GM03348 (cell line): ENCODE measurements around the gene FARP1.
A peak's percentile ranks its signal among the peaks of the same experiment; 100 is the strongest.
"Not testable (repeated sequence)": the region's sequence is repeated elsewhere in the genome, so short reads cannot be mapped to it uniquely, and the experiment has no call there.

Experiments used
- DNase-seq: peaks from one replicate; pipeline ENCODE4 v3.0.0; 2012; ENCODE audit warnings: low spot score

Gene FARP1

DNA sequence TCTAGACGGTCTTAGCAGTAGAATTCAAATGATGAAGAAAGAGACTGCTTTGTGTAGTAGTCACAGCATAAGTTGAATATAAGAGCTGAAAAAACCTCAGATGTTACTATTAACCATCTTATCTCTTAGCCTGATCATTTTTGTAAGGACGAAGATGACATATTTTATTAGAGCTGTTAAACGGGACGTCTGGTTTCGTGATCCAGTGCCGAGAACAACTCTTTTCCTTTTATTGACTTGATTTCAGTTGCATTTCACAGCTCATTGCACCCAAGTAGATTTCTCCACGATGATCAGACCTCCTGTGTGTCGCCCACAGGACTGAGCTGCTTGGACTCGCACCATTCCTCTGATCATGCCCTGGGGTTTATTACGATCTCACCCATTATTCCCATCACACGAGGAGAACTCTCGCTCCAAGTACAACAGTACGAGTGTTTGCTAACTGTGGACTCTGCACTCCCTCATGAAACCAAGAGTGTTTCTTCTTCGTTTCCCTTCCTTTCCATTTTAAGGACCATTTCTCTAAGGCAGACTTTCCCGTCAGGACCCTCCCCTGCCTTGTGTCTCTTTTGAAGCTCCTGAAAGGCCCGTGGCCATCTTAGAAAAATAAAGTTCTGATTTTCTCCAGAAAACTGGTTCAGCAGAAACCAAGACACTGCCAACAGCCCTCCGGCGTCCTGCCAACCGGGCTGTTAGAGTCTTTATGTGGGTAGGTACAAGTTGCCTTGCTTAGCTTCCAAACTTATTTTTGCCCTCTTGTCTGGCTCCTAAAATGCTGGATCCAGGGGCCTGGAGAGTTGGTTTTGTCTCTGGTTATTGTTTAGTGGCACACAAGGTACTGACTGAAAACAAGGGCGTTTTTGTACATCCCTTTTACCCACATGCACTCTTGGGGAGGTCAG, 82.4 kb downstream of the FARP1 start:
- DNase-seq: no peak

DNA sequence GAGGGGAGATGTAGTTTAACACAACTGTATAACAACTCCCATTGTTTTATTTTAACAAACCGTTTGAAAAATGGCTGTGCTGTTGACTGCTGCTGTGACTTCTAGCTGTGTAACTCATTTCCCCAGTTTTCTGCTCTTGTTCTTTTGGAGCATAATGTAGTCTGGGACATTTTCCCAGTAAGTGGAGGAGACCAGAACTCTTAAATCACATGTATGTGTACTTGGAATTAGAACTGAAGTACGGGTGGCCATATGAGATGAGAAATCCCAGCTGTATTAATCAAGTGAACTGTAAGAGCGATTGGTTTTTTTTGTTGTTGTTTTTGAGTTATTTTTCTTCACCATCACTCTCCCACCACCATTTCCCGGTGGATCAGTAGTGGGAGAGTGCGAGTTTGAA, 83.6 kb downstream of the FARP1 start:
- DNase-seq: no peak

DNA sequence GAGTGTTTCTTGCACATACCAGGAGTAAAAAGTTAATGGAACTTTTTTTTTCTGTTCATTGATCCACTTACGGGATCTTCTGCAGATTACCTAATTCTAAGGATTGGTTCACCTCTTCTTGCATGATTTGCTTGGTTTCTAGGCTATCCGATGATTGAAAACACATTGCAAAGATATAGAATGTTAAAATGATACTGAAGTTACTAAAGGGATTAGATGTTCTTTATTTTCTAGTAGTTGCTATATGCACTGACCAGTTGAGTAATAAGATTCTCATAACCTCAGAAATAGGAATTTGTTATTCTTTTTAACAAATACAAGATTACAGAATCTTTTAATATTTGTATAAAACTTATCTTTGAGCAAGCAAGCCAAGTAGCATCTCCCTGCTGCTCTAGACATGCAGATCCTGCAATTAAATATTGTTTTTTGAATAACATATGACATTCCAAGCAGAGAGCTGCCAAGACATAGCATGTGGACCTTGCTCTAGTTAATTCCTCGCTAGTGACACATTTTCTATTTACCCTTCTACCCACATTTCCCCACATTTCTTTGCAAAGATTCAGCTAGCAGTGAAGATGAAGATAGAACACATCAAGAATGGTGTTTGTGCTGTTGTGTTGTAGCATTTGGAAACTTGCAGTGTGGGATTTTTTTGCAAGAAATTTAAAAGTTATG, 85.9 kb downstream of the FARP1 start:
- DNase-seq: peak; percentile 81

DNA sequence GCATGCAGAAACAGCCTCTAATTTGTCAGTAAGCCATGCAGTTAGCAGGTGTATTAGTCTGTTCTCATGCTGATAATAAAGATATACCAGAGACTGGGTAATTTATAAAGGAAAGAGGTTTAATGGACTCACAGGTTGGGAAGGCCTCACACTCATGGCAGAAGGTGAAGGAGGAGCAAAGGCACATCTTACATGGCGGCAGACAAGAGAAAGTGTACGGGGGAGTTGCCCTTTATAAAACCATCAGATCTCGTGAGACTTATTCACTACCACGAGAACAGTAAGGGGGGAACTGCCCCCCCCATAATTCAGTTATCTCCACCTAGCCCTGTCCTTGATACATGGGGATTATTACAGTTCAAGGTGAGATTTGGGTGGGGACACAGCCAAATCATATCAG, 87.9 kb downstream of the FARP1 start:
- not testable (repeated sequence) for DNase-seq

DNA sequence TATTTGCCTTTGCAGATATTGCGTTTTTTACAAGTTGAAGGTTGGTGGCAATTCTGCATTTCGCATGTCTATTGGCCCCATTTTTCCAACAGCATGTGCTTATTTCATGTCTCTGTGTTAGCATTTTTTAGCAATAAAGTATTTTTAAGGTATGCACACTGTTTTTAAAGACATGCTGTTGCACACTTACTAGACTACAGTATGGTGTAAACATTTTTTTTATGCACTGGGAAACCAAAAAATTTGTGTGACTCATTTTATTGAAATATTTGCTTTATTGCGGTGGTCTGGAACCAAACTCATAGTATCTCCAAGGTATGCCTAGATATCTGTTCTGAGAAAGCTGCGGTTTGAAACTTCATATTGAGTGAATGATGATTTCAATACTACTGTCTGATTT, 89.6 kb downstream of the FARP1 start:
- DNase-seq: no peak

DNA sequence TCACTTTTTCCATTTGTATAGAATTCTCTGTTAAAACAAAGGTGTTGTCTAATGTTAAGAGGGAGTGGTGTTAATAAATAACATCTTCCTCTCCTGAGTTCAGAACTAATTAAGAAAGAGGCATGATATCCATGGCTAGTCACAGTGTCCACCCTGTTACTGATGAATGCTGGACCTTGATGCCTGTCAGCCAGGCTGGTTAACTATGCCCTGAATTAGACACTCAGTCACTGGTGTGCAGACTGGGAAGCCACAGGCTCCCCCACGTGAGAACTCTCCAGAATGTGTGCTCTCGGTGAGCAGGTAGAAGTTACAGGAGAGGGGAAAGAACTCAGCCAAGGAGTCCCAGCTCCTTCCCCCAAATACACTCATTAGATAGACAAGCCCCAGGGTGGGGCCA, 90.2 kb downstream of the FARP1 start:
- no peak for DNase-seq

DNA sequence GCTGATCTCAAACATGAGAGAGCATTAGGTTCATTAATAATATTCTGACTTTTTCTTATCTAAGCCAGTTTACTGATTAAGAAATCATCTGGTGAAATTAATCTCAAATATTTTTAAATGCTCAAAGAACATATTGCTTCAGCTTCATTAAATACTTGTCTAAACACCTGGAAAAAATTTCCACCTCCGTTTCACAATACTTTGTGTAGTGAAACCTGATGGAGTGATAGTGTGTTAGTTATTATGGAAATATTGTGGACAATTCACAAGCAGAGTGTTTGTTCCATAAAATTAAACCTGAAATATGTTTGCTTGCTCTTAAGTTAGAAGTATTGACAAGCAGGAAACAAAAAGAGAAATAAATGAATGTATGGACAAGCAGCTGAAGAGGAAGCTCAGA, 91.5 kb downstream of the FARP1 start:
- DNase-seq: no peak

DNA sequence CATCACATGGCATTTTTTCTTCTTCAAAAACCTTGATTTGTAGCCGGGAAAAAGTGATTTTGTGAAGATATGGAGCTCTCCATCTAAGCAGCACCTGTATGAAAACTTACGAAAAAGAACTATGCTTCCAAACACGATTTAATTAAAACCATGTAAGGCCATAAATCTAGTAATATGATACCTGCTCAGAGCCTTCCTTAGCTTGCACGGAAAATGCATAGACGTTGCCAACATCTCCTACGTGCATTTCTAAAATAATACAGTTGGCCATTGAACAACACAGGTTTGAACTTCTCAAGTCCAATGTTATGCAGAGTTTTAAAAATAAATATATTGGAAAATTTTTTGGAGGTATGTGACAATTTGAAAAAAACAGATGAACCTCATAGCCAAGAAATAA, 93.3 kb downstream of the FARP1 start:
- DNase-seq: no peak

DNA sequence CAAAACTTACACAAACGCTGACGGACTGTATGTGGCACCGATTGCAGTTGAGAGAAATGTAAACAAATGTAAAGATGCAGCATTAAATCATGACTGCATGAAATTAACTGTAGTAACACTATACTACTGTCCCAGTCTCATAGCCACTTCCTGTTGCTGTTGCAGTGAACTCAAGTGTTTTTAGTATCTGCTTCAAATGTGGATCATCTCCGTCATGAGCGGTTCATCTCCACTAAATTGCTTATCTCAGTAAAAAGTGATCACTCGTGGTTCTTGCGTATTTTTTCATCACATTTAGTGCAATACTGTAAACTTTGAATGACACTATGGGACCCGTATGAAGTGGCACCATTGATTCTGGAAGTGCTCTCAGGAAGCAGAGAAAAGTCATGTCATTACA, 94.4 kb downstream of the FARP1 start:
- no peak for DNase-seq

DNA sequence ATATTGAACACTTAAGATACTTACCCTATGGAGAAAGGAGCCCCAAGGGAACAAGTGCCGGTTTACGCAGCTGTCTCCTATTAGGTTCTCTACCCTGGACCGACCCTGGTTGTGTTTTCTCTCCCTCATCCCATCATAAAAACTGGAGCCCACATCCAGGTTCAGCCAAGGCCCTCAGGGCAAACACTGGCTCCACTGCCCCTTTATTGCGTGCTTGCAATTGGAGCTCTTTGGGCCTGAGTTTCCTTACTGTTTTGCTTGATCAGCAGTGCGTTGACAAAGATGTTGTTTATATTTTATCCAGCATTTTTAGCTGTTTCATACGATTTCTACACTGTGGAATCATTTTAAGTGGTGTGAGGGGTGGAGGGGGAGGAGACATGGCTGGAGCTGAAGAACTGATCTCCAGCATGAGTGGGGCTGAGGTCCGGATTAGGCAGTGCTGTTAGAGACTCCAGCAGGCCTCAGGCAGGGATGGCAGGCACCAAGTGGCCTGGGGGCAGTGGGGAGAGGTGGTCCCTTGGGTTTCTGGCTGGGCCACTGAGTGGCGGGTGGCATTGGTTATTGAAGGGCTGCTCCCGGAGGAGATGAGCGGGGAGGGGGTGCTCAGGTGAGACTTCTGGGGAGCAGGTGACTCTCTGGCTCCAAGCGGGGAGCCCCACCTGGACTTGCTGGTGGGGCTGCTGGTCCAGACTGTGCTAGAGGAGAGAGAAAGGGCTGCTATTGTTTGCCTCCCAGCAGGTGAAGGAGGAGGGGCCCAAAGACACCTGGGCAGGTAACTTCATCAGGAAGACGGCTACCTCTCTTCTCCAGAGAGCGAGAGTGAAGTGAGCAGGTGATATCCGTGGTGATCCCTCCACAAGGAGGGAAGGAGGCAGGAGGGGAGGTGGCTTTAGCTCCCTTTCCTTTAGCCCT, 96.5 kb downstream of the FARP1 start:
- no peak for DNase-seq

DNA sequence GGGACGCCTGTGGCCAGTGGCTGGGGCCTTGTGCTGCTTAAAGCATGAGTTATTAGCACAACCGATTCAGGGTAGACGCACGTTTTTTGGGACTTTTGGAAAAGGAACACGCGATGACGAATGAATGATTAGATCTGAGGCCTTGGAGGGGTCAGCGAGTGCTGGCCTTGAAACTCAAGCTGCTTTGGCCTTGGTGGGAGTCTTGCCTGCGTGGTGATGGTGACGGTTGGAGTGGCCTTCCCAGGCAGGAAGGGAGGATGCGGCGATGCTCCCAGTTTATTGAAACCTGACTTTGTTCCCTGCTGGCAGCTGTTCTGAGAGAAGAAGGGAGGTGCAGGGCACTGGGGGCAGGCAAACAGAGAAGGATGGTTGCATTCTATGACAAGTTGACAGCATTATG, 97.2 kb downstream of the FARP1 start:
- DNase-seq: no peak

DNA sequence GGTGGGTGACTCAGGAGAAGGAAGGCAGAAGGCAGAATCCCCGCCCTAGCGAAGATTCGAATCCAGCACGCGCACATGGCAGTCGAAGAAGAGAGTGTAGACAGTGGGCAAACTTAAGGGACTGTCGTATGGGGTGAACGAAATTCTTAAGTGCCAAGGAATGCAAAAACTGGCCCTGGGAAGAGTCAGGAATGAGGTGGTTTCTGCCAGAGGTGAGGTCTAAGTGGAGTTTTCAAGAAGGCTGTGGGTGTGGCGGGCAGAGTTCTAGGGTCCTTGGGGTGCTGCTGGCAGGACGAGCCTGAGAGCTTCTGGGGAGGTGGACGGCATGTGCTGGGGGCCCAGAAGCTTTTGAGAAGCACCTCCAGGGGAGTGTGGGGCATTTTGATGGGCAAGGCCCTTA, 98.1 kb downstream of the FARP1 start:
- no peak for DNase-seq

DNA sequence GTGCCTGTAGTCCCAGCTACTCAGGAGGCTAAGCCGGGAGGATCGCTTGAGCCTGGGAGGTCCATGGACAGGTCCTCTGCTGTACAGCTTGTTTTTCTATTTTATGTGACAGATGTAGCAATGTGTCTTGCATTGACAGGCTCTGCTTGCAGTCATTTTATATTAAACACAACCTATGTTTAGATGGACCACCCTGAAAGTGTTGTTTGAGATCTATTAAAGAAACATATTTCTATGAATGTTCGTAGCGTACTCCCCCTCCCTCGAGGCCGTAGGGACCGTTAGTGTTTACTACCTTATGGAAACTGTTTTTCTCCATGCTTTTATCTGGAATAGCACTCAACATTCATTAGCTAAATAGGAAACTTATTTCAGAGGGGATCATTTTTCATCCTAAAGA, 99.1 kb downstream of the FARP1 start:
- DNase-seq: no peak

DNA sequence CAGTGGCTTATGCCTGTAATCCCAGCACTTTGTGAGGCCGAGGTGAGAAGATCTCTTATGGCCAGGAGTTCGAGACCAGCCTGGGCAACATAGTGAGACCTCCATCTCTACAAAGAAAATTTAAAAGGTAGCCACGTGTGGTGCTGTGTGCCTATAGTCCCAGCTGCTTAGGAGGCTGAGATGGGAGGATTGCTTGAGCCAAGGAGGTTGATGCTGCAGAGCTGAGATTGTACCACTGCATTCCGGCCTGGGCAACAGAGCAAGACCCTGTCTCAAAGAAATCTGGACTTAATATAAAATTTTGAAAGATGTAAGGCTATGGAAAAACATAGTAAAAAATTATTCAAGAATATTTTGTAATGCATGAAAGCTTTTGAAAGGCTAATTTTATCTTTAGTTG, 99.5 kb downstream of the FARP1 start:
- DNase-seq: no peak

DNA sequence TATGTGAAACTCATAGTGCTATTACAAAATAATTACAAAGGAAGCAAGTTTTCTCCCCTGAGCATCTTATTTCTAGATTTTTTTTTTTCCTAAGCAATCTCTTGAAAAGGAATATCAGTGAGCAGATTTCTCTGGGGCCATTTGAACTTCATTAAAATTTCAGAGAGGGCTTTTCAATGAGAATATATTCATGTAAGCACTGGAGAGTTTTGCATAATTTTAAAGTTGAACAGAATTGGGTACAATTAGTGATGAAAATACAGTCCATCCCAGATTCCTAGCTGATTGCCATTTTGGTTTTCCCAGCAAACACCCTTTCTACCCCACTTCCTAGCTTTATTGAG, 101.0 kb downstream of the FARP1 start:
- DNase-seq: no peak

DNA sequence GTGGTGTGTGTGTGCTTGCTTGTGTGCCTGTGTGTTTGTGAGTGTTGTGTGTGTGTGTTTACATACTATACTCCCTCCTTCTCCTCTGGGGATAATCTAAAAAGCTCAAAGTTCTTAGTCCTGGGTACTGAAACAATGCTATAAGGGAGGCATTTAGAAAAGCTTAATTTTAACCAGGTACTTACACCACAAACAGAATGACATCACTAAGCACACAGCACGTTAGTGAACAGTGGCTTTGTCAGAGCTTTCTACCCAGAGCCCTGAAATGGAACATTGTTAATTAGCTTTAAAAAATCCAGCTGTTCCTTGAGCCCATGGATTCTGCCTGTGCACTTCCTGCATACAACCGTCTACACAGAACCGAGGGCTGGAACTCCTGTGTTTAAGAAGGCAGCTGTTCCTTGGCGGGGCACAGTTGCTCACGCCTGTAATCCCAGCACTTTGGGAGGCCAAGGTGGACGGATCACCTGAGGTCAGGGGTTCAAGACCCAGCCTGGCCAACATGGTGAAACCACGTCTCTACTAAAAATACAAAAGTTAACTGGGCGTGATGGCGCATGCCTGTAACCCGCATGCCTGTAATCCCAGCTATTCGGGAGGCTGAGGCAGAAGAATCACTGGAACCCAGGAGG, 103.8 kb downstream of the FARP1 start:
- DNase-seq: no peak

DNA sequence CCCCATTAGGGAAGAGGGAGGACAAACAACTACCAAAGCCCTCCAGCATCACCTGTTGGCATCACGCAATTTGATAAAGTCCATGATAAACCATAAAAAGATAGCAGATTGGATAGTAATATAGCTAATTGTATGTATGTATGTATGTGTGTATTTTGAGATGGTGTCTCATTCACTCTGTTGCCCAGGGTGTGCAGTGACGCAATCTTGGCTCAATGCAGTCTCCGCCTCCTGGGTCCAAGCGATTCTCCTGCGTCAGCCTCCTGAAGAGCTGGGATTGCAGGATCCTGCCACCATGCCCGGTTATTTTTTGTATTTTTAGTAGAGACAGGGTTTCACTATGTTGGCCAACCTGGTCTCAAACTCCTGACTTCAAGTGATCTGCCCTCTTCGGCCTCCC, 108.8 kb downstream of the FARP1 start:
- no peak for DNase-seq

DNA sequence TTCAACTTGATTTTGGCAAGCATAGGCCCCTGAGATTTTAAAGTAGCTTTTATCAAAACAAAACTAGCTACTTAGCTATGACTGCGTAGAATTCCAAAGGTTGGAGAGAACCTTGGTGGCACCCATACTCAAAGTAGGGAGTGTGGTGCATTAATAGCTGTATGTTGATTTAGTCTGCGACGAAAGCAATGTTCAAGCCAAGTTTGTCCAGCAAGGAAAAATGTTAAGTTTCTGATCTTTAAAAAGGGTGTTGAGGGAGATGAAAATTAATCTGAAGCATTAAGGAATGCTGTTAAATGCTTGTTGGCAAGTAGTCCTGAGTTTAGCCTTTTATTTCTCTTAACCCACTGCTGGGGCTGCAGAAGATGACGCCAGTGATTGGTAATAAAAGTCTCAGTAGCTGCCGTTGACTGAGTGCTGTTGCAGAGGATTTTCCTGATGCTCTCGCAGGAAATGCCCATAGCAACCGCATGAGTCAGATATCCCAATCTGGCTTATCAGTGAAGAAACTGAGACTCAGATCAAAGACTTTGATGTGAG, 110.1 kb downstream of the FARP1 start:
- peak; percentile 70 for DNase-seq

DNA sequence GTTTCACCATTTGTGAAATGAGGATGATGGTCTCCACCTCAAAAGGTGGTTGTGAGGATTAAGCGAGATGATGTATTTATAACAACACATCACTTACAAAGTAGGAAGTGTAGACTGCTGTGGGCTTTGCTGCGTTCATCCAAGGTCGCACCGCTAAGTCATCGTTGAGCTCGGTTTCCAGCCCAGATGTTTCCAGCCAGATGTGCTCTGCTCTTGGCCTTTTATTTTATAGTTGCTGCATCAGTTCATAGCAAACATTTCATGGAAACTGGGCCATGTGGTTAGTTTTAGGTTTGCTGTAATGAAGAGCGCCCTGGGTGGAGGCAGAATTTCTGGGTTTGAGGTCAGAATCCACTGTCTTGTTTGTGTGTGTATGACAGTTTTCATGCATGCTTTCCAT, 110.6 kb downstream of the FARP1 start:
- no peak for DNase-seq

DNA sequence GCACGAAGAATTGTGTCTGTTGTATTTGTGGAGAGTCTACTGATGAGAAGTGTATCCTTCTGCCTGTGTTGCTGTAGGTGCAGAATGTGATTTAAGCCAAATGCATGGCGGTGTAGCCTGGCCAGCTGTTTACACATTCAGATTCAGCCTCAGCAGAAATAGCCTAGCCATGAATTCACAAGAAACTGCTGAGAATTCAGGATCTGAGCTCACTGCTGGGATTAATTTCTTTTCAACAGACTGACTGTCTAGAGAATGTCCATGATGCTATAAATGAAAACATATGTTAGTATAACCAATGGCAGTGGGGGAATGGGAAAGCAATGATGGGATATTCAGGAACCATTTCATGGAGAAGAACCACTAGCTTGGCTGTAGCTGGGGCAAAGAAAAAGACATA, 111.6 kb downstream of the FARP1 start:
- peak; percentile 59 for DNase-seq

DNA sequence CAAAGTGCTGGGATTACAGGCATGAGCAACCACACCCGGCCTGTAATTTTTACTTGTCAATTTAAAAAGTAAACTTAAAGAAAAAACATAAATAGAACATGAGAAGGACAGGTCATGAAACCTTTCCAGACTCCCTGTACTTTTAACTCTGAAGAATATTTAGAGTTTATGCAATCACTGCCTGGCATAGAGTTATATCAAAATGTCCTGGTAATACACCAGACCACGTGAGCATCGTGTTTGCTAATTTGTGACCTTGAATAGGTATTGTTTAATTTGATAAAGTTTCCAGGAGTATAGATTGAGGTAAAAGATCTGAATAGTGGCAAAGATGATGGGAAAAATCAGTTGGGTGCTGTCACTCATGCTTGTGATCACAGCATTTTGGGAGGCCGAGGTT, 115.3 kb downstream of the FARP1 start:
- DNase-seq: no peak
